DOHH2 (cell line): ENCODE results near the gene SFI1.

ENCODE experiments used
- EZH2phosphoT487 ChIP-seq: fragments of 200-600 bp; sonication (generic); IDR thresholded peaks from 2 replicates; pipeline ENCODE4 v1.6.1; 2017; ENCODE audit warnings: borderline replicate concordance, mild to moderate bottlenecking, antibody characterized with exemption, low read length, moderate library complexity, mixed read lengths
- TF ChIP-seq, protein P1 (sequence below): fragments of 200-600 bp; sonication (generic); IDR thresholded peaks from one replicate; pipeline ENCODE4 v1.5.1; 2014; ENCODE audit warnings: antibody characterized with exemption, mild to moderate bottlenecking, low read depth, low read length; ENCODE audit not compliant: poor library complexity, severe bottlenecking

DNA sequence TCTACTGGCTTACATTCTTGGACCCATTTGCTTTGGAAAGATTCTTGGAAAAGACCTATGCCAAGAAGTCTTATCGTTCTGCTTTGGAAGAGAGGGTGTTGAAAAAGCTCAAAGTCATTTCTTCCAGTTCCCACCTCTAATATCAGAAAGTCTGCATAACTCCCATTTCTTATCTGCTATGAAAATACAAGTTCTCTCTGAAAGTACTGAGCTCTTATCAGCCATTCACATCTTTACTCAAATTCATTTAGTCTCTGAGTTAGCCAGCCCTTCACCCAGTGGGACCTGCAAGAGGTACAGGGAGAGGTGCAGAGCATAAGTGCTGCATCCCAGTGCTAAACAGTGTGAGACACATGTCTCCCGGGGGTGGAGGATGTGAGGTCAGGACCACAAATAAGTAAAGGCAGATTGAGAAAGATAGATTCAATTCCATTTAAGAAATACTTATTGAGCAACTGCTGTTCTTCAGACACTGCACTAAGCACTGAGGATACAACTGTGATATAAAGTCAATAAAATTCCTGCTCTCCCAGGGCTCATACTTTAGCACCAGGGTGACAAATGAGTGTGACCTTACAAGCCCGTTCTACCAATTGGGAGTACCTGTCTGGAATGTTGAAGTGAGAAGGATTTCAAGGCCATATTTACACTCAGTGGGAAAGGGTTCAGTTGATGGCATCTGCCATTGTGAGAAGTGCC is 89.0 kb downstream of the SFI1 start:
- TF ChIP-seq, protein P1, sequence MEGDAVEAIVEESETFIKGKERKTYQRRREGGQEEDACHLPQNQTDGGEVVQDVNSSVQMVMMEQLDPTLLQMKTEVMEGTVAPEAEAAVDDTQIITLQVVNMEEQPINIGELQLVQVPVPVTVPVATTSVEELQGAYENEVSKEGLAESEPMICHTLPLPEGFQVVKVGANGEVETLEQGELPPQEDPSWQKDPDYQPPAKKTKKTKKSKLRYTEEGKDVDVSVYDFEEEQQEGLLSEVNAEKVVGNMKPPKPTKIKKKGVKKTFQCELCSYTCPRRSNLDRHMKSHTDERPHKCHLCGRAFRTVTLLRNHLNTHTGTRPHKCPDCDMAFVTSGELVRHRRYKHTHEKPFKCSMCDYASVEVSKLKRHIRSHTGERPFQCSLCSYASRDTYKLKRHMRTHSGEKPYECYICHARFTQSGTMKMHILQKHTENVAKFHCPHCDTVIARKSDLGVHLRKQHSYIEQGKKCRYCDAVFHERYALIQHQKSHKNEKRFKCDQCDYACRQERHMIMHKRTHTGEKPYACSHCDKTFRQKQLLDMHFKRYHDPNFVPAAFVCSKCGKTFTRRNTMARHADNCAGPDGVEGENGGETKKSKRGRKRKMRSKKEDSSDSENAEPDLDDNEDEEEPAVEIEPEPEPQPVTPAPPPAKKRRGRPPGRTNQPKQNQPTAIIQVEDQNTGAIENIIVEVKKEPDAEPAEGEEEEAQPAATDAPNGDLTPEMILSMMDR = no peak
- TF ChIP-seq EZH2phosphoT487 = no peak
